Measurements from ENCODE around the gene ZFHX3. TPM values are rescaled to one million over a fixed set of nuclear protein-coding genes. Genes with fewer than 3 reads are reported as not detected.
A peak's percentile ranks its signal among the peaks of the same experiment; 100 is the strongest.

Gene ZFHX3, protein sequence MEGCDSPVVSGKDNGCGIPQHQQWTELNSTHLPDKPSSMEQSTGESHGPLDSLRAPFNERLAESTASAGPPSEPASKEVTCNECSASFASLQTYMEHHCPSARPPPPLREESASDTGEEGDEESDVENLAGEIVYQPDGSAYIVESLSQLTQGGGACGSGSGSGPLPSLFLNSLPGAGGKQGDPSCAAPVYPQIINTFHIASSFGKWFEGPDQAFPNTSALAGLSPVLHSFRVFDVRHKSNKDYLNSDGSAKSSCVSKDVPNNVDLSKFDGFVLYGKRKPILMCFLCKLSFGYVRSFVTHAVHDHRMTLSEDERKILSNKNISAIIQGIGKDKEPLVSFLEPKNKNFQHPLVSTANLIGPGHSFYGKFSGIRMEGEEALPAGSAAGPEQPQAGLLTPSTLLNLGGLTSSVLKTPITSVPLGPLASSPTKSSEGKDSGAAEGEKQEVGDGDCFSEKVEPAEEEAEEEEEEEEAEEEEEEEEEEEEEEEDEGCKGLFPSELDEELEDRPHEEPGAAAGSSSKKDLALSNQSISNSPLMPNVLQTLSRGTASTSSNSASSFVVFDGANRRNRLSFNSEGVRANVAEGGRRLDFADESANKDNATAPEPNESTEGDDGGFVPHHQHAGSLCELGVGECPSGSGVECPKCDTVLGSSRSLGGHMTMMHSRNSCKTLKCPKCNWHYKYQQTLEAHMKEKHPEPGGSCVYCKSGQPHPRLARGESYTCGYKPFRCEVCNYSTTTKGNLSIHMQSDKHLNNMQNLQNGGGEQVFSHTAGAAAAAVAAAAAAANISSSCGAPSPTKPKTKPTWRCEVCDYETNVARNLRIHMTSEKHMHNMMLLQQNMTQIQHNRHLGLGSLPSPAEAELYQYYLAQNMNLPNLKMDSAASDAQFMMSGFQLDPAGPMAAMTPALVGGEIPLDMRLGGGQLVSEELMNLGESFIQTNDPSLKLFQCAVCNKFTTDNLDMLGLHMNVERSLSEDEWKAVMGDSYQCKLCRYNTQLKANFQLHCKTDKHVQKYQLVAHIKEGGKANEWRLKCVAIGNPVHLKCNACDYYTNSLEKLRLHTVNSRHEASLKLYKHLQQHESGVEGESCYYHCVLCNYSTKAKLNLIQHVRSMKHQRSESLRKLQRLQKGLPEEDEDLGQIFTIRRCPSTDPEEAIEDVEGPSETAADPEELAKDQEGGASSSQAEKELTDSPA (N-terminal part only)
- total RNA-seq, result 1 to 10 TPM; 7.1 to 9.4 (median 7.7) TPM
- long read RNA-seq, partial matches to known transcripts, result 0 of 1 reads
- long read RNA-seq, other reads (novel, unspliced or antisense), result 1 of 1 reads

DNA sequence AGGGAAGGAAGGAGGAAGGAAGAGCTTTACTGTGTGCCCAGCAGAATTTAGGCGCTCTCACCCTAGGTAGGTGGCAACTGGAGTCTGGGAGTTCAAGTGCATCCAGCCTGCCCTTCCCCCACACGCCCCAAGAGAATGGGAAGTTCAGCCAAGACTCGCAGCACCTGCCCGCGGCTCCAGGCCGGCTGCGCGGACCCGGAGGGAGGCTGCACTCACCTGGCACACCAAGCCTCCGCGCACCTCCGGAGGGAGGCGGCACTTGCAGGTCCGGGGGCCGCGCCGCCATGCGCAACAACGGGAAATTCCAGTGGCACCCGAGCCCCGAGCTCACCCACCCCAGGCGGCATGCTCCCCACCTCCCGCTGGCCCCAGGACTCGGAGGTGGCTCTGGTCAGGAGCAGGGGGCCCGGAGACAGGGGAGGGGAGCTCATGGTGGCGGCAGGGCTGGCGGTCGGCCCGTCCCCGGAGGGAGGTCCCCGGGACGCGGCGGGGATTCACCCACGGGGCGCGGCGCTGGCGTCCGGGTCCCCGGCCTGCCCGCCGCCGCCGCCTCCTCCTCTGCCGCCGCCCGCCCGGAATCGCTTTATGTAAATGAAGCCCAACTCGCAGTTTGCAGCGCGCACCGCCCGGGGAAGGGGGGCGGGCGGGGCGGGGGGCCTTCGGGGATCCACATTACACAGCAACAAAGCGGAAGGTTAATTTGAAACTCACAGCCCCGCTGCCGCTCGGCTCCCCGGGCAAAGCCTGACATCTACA, at the start of gene ZFHX3:
ZFHX3 (minus strand) TSS at position 593 of the 756 bp plus-strand sequence. CDS start 87,983 bp downstream, outside the sequence.
- peak within 1 kb of the TSS; percentile 85 to 95 (median 89) for H3K27ac ChIP-seq
- H3K36me3 ChIP-seq, result no peaks in the 10 kb centered on the region
- peak within 1 kb of the TSS; percentile 79 to 92 (median 83) for H3K4me3 ChIP-seq
- no peaks in the 10 kb centered on the region for H3K9me3 ChIP-seq
- DNase-seq (peak; percentile 74 to 87 (median 86)), ATAC-seq (peak; percentile 64 to 81 (median 75))
- intact Hi-C loops (cut with DNase I), result loop anchor here in 1 of 2 donors (10.0 kb wide), 1 partner anchor 213 kb away; no protein-coding TSS in a partner anchor
- peaks cover 0 to 48% (median 14%) of the 10 kb centered on the region in 4 donors for H3K4me1 ChIP-seq
- H3K27me3 ChIP-seq, result no peaks in the 10 kb centered on the region
- TF ChIP-seq, protein P1, sequence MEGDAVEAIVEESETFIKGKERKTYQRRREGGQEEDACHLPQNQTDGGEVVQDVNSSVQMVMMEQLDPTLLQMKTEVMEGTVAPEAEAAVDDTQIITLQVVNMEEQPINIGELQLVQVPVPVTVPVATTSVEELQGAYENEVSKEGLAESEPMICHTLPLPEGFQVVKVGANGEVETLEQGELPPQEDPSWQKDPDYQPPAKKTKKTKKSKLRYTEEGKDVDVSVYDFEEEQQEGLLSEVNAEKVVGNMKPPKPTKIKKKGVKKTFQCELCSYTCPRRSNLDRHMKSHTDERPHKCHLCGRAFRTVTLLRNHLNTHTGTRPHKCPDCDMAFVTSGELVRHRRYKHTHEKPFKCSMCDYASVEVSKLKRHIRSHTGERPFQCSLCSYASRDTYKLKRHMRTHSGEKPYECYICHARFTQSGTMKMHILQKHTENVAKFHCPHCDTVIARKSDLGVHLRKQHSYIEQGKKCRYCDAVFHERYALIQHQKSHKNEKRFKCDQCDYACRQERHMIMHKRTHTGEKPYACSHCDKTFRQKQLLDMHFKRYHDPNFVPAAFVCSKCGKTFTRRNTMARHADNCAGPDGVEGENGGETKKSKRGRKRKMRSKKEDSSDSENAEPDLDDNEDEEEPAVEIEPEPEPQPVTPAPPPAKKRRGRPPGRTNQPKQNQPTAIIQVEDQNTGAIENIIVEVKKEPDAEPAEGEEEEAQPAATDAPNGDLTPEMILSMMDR (IDR thresholded peaks at IDR 0.05), result peak in 3 of 4 donors; percentile 12 to 45 (median 16)
- peak; percentile 42 for TF ChIP-seq POLR2A (IDR thresholded peaks at IDR 0.05)
- WGBS (ENCODE audit: insufficient coverage, low coverage, low lambda C conversion rate, missing lambda C conversion rate), result 2% methylated on average over 8 of the region's 64 CpGs

DNA sequence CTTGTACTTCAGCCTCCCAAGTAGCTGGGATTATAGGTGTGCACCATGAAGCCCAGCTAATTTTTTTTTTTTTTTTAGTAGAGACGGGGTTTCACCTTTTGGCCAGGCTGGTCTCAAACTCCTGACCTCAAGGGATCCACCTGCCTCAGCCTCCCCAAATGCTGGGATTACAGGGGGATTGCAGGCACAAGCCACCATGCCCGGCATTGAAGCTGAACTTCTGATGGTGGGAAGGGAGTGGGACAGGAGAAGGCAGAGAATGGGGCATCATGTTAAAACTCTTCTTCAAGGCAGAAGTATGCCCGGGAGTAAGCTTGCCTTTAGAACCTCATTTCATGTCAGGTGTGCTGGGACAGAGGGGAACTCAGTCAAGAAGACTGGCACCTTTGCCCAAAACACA, 48.6 kb upstream of the ZFHX3 start:
- Histone ChIP-seq H3K4me1 (no peaks in the 10 kb centered on the region), H3K27me3 (no peaks in the 10 kb centered on the region), H3K4me3 (no peak overlapping the region), H3K27ac (no peak overlapping the region), H3K36me3 (no peaks in the 10 kb centered on the region), H3K9me3 (no peaks in the 10 kb centered on the region)
- no peak for DNase-seq
- intact Hi-C loops (cut with DNase I), result no loop called here
- 77% methylated on average over 3 of the region's 3 CpGs for WGBS (ENCODE audit: insufficient coverage, low coverage, low lambda C conversion rate, missing lambda C conversion rate)
- no peak for TF ChIP-seq POLR2A (IDR thresholded peaks at IDR 0.05)
- TF ChIP-seq, protein P1 (IDR thresholded peaks at IDR 0.05), result no peak
- ATAC-seq, result no peak

DNA sequence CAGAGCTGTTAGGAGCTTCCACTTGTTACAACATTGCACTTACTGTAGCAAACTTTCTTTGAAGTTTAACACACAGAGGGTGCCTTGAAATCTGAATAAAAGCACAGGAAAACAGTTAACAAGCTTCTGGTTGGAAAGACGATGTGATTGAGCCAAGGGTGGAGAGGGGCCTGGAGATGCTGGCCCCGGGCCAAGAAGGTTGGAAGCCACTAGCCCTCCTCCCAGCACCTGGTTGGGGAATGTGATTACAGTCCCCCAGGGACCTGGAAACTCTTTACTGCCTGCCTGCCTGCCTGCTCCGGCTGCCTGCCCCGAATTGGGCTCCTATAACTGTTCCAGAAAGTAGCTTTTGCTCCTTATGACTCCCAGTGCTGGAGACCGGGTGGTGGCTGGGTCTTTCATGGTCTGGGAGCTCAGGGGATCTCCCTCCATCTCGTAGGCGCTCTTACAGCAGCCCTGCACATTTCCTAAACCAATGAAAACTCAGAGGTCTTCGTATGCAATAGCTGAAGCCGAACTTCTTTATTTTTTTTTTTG, 48.0 kb upstream of the ZFHX3 start:
- intact Hi-C loops (cut with DNase I), result no loop called here
- Histone ChIP-seq H3K4me1 (no peaks in the 10 kb centered on the region), H3K36me3 (no peaks in the 10 kb centered on the region), H3K4me3 (no peak overlapping the region), H3K9me3 (no peaks in the 10 kb centered on the region), H3K27me3 (no peaks in the 10 kb centered on the region), H3K27ac (no peak overlapping the region)
- ATAC-seq (no peak), DNase-seq (no peak)
- TF ChIP-seq, protein P1 (IDR thresholded peaks at IDR 0.05), result no peak
- no peak for TF ChIP-seq POLR2A (IDR thresholded peaks at IDR 0.05)
- WGBS (ENCODE audit: insufficient coverage, low coverage, low lambda C conversion rate, missing lambda C conversion rate), result 46% methylated on average over 4 of the region's 9 CpGs

All from right lobe of liver (tissue), 6 donors.